HG03064 (cell line): ENCODE measurements around the gene LMNTD1.
"Not testable (repeated sequence)": the region's sequence is repeated elsewhere in the genome, so short reads cannot be mapped to it uniquely, and the experiment has no call there.

ENCODE experiments used
- ATAC-seq: cut with Tn5 transposase; IDR thresholded peaks from one replicate; pipeline ENCODE4 v1.9.1; 2021; ENCODE audit warnings: low read depth; ENCODE audit not compliant: unreplicated experiment

Gene LMNTD1, protein sequence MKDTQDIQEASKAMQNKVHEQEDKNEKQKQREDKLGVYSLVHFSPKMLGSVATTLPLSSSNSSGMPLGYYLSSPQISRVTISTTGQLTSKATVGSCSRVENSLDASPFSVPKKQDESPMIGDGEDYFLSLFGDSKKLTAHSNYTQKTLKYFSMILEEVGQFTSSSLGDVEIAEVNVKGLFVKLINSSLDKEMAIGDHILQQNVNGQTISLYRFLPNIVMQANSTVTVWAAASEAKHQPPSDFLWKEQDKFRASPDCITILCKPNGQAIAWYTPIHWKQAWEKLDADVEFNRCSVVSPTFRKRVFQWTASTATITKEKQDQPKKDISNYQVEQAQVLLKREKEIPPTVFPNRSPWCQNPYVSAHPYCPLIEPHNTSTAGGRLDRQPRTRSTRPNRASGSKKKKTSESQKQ

DNA sequence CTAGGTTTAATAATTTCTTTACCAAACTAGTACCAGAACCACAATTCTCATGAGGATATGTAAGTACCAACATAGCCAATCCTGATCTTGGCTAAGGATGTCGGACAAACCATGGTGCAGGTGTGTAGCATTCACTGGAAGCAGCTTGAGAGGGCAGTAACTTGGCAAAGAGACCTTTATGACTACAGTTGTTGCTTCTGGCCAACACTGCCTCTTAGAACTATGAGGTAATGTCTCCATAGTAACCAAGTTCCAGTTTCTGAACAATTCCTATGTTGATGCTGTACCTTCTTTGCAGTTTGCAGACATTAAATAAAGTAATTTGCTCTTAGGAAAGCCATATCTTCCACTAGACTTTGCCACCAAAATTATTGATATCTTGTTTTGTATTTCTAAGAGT, at the start of gene LMNTD1:
LMNTD1 (minus strand) TSS at position 186 of the 400 bp plus-strand sequence. CDS start 324 bp downstream, outside the sequence.
- ATAC-seq = no peak

DNA sequence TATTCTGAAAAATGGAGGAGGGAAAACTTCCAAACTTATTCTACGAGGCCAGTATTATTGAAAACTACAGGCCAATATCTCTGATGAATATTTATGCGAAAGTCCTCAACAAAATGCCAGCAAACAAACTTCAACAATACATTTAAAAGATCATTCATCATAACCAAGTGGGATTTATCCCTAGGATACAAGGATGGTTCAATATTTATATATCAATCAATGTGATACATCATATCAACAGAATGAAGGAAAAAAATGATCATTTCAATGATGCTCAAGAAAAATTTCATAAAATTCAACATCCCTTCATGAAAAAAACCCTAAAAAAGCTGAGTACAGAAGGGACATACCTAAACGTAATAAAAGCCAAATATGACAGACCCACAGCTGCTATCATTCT, 45.9 kb upstream of the LMNTD1 start:
- ATAC-seq = no peak

DNA sequence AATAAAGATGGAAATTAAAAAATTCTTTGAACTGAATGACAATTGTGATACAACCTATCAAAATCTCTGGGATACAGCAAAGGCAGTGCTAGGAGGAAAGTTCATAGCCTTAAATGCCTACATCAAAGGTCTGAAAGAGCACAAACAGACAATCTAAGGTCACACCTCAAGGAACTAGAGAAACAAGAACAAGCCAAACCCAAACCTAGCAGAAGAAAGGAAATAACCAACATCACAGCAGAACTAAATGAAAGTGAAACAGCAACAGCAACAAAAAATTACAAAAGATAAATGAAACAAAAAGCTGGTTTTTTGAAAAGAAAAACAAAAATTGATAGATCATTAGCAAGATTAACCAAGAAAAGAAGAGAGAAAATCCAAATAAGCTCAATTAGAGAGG, 42.4 kb upstream of the LMNTD1 start:
- ATAC-seq = not testable (repeated sequence)

DNA sequence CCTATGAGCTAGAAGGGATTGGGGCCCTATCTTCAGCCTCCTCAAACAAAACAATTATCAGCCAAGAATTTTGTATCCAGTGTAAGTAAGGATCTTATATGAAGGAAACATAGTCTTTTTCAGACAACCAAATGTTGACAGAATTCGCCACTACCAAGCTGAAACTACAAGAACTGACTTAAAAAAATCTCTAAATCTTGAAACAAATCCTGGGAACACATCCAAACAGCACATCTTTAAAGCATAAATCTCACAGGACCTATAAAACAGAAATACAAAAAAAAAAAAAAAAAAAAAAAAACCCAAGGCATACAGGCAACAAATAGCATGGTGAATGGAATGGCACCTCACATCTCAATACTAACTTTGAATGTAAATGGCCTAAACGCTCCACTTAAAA, 41.3 kb upstream of the LMNTD1 start:
- no peak for ATAC-seq

DNA sequence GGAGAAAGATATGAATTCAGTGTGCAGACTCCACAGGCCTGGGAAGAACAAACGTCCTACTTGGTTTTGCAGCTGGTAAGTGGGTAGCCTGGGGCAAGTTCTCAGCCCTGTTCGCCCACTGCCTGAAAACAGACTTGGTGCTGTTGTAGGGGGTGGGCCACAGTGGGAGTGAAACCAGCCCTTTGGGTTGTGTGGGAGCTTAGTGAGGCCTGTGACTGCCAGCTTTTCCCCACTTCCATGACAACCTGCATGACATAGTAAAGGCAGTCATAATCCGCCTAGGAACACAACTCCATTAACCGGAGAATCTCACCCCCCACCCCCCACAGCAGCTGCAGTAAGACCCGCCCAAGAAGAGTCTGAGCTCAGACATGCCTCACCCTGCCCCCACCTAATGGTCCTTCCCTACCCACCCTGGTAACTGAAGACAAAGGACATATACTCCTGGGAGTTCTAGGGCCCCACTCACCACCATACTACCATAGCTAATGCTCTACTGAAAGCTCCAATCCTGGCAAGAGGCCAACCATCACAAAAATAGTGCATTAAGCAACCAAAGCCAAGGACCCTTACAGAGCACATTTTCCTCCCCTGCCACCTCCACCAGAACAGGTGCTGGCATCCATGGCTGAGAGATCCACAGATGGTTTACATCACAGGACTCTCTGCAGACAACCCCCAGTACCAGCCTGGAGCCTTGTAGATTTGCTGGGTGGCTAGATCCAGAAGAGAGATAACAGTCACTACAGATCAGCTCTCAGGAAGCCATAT, 39.8 kb upstream of the LMNTD1 start:
- ATAC-seq = no peak

DNA sequence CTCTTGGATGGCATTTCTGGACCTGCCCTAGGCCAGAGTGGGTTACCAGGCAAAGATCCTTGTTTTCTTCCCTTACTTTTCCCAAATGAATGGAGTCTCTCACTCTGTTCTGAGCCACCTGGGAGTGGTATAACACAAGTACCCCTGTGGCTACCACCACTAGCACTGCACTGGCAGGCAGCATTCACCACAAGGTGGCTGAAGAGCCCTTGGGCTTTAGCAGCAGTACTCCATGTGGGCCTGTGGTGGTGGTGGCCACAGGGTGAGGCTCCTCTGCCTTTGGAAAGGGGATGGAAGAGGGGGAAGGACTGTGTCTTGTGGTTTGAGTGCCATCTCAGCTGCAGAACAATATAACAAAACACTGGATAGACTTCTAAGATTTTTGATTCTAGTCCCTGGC, 38.1 kb upstream of the LMNTD1 start:
- no peak for ATAC-seq

DNA sequence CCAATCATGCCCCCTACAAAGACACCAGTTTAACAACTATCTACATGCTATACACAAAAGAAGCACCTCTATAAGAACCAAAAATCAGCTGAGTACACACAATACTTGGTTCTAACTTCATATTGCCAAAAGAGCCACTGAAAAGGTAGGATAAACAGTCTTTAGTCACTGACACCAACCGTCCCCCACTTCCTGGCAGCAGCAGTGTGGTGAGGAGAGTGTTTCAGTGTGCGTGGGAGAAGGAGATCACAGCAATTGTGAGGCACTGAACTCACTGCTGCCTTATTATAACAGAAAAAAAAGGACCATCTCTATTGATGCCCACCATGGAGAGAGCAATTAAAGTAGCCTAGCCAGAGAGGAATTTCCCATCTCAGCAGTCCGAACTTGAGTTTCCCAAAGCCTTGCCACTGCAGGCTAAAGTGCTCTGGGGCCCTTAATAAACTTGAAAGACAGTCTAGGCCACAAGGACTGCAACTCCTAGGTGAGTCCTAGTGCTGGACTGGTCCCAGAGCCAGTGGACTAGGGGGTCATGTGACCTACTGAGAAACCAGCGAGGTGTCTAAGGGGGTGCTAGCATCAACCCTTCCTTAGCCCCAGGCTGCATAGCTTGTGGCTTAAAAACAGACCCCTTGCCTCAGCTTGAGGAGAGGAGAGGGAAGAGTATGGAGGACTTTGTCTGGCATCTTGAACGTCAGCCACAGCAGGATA, 37.1 kb upstream of the LMNTD1 start:
- no peak for ATAC-seq

DNA sequence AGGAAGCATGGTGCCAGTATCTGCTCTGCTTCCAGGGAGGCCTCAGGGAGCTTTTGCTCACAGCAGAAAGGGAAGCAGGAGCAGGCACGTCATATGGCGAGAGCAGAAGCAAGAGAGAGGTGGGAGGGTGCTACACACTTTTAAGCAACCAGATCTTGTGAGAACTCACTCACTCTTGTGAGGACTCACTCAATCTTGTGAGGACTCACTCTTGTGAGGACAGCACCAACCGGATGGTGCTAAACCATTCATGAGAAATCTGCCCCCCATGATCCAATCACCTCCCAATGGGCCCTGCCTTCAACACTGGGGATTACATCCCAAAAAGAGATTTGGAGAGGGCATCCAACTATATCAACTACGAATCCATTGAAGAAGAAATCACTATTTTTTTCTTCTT, 34.3 kb upstream of the LMNTD1 start:
- ATAC-seq = no peak

DNA sequence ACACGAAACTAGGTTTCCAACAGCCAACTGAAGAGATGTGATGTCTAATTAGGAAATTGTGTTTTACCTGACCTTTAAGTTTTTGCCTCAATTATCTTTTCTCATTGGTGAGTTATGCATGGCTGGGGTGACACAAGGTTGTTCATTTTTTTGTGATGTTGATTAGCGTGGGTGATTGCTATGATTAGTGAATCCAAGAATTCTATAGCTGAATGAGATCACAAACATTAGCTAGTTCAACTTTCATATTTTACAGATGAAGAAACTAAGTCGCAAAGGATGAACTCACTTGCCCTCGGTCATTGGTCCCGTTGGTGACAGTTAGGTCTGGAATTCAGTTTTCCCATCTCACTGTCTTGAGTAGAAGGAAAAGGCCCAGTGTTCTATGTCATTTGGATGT, 32.6 kb upstream of the LMNTD1 start:
- no peak for ATAC-seq

DNA sequence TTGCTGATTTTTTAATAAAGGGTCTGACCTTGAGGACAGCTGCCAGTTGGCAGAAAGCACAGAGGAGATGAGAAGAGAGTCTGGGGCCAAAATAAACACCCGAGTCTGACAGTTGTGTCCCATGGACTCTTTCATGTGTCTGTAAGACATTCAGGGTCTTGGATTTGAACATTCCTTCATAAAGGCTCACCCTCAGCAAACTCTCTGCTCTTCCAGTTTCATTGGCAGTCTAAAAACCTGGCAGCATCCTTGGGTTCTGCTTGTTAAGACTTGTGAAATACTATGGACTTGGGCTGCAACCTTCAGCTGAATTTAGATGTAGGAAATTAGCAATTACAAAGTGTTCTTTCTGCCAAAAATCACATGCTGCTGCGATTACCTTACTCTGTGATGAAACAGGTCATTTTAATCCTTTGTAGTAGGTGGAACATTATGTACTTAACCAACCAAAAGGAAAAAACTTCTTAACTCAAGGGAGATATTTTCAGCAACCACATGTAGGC, 32.0 kb upstream of the LMNTD1 start:
- no peak for ATAC-seq

DNA sequence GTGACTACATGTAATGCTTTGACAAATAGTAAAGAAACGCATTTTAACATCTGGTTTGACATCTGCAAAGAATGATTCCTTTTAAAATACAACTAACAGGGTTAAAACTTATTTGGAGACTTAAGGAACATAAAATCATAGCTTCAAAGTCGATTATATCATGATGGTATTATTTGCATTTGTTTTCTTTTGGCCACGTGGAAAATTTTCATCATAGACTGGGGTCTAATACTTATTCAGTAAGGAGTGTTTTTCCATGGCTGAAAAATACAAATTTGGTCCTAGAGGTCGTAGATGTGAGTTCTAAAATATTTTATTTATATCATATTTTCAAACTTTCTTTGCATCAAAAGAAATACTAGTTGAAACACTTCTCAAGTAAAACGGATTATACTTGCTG, 31.5 kb upstream of the LMNTD1 start:
- ATAC-seq = no peak

DNA sequence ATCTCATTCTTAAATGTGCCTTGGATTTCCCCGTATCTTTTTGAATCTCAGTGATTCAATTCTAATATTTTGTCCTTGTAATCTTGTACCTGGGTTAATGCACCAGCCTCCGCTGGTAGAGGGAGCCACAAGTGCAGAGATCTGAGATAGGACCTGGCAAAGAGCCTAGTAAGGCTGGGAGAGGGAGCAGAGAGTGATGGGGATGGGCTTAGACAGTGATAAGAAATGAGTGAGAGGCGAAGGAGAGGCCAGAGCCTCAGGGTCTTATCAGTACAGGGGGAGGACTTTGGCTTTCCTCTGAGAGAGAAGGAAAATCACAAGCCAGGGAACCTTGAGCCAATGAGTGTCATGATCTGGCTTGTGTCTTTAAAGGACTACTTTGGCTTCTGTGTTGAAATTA, 30.5 kb upstream of the LMNTD1 start:
- ATAC-seq = no peak

DNA sequence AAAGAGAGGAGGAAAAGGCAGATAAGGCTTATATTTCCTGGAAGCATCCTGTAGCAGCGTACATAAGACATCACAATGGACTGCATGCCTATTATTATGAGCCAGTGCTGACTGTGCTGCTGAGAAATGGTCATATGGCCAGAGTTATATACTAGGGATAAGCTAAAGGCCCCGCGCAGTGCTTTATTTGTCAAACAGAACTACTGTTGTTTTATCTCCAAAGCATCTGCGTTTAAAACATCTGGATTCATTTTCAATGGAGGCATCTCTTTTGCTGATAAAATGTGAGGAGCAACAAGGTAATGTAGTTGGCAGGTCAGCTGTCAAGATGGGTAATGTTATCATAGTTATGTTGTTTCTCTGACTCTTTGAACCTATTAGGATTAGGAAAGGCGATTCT, 28.0 kb upstream of the LMNTD1 start:
- no peak for ATAC-seq

DNA sequence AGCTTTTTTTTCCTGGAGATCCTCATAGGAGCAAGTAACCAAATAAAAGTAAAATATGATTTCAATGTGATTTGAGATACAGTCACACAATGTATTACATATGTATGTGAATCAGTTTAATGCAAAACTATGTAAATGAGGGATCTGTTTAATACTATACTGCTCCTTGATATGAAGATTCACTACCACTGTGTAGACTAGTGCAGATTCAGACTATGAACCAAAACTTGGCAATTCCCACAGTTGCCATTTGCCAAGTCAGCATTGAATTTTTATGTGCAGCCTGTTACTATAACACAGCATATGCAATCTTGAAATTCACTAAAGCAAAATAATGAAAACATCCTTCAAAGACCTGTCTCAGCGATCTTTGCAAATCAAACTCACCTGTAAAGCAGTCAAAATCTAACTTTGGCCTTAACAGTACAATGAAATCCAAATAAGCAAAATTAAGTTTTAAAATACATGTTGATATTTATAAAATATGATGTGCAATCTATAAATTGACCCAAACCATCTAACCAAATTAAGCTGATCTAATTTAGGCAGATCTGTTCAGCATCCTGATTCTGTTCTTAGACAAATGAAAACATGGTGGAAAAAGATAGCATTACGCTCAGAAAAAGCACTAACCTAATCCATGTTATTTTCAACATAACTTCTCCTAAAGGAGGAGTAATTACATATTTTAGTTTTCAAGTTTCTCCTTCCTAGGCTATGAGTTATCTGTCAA, 25.5 kb upstream of the LMNTD1 start:
- ATAC-seq = no peak

DNA sequence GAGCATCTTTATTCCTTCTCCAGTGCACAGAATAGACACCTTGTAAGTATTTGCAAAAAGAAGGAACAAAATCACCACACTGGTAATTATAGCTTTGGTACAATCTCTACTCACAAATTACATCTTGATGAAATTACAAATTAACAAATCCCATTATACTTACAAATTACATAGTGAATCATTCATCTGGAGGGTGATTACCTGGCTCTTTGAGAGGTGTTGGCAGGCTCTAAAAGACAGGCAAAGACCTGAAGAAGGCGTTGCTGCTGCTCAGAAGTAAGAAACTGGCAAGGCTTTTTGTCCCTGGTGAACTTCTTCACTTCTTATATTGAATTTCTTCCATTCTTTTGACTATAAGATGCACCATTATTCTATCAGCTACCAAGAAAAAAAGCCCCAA, 21.7 kb upstream of the LMNTD1 start:
- no peak for ATAC-seq

DNA sequence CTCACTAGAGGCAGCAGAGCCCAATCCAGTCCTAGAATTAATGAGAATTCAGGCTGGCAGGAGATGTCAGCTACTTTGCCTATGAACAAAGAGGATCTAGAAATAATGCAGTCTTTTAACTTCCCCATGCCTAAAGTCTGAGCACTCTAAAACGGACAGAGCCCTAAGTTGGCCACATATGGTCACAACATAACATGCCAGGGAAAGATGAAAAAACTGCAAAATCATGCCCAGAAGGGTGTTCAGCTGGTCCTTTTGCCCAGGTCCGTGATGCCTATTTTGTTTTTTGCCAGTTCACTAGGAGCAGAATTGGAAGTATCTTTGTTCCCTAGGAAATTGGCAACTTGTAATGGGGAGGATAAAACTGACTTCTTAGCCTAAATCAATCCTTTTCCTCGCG, 20.3 kb upstream of the LMNTD1 start:
- ATAC-seq = no peak

DNA sequence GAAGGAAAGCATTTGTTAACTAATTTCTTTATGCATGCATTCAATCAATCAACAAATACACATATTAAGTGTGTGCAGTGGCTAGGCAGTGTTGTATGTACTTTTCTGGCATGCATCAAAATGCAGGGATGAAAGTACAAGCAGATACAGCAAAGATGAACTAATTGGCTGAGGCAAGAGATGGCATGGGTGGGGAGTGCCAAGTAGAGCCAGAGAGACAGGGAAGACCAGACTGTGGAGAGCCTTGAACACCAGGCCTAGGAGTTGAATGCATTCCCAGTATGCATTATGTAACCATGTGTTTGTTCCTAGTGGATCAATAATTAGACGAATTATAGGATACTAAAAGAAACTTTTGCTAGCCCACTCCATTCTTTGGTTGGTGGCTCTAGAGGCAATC, 17.3 kb upstream of the LMNTD1 start:
- ATAC-seq = no peak

DNA sequence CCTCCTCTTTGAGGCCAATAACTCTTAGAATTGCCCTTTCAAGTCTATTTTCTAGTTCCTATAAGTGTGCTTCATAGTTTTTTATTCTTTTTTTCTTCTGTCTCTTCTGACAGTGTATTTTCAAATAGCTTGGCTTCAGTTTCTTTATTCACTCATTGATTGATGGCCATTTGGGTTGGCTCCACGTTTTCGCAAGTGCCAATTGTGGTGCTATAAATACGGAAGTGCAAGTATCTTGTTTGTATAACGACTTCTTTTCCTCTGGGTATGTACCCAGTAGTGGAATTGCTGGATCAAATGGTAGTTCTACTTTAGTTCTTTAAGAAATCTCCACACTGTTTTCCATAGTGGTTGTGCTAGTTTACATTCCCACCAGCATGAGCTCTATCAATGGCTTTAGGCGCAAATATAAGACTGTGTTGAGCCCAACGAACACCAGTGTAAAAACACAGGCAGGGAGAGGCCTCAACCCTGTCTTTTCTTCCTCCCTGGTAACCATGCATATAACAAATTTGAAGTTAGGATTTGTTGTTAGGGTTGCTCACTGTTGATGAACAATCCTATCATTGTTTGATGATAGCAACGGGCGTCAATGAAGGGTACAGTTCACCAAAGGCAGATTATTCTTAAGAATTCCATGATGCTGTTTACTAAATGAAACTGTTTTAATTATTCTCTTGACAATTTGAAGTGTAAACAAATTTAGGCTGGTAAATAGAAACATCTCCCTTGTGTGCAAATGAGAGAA, 13.3 kb upstream of the LMNTD1 start:
- no peak for ATAC-seq

DNA sequence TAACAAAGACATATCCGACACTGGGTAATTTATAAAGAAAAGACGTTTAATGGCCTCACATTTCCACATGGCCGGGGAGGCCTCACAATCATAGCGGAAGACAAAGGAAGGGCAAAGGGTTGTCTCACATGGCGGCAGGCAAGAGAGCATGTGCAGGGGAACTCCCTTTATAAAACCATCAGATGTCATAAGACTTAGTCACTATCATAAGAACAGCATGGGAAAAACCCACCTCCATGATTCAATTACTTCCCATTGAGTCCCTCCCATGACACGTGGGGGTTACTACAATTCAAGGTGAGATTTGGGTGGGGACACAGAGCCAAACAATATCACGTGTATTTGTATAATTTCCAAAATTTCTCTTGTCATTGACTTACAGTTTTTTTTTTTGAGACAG, 5.5 kb upstream of the LMNTD1 start:
- no peak for ATAC-seq
